Stimulated activated CD8-positive, alpha-beta memory T cell treated with anti-CD3 and anti-CD28 coated beads, Interleukin-7, amount 100 ng/mL, for 48 hours (primary cell): ENCODE data around the gene TSKS.
A peak's percentile ranks its signal among the peaks of the same experiment; 100 is the strongest.

Experiments used
- DNase-seq, 2 donors: peaks; one replicate each; pipeline ENCODE4 v3.0.0-alpha.2; 2020; ENCODE audit warnings: low read depth in 1 of 2; ENCODE audit errors: extremely low read depth in 1 of 2

Gene TSKS

GRCh38 chr19:49718991-49719390, 44.1 kb downstream of the TSKS start:
- DNase-seq, result no peak

DNA sequence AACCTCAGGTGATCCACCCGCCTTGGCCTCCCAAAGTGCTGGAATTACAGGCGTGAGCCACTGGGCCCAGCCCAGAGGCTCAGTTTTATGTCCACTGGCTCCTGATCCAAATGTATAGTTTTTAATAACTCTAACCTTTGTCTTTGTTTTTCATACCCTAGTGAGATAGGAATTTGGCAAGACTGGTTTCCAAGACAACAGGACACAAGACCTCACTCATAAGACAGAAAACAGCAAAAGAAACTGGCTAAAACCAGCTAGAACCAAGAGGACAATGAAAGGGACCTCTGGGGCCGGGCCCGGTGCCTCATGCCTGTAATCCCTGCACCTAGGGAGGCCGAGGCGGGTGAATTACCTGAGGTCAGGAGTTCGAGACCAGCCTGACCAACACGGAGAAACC, 44.6 kb downstream of the TSKS start:
- no peak for DNase-seq

DNA sequence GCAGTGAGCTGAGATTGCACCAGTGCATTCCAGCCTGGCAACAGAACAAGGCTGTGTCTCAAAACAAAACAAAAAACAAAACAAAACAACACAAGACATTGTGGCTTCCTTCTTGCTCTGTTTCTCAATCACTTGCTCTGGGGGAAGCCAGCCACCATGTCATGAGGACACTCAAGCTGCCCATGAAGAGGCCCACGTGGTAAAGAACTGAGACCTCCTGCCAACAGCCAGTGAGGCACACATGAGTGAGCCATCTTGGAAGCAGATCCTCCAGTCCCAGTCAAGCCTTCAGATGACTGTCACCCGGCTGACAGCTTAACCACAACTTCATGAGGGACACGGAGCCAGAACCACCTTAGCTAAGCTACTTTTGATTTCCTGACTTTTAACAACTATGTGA, 47.0 kb downstream of the TSKS start:
- DNase-seq, result no peak

DNA sequence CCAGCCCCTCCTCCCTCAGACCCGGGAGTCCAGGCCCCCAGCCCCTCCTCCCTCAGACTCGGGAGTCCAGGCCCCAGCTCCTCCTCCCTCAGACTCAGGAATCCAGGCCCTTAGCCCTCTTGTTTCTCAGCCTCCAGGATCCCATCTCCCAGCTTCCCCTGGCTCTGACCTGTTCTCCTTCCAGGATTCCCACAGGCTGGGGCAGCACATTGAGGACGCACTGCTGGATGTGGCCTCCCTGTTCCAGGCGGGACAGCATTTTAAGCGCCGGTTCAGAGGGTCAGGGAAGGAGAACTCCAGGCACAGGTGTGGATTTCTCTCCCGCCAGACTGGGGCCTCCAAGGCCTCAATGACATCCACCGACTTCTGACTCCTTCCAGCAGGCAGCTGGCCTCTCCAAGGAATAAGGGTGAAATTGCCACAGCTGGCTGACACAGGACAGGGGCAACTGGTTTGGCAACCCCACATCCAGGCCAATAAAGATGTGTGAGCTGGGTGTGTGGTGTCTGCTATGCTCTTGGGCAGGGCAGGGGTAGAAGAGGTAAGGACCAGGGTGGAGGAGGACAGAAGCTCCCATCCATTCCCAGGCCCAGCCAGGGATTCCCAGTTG, 49.8 kb downstream of the TSKS start:
- no peak for DNase-seq

GRCh38 chr19:49712397-49712859, 50.7 kb downstream of the TSKS start:
- DNase-seq, result no peak

DNA sequence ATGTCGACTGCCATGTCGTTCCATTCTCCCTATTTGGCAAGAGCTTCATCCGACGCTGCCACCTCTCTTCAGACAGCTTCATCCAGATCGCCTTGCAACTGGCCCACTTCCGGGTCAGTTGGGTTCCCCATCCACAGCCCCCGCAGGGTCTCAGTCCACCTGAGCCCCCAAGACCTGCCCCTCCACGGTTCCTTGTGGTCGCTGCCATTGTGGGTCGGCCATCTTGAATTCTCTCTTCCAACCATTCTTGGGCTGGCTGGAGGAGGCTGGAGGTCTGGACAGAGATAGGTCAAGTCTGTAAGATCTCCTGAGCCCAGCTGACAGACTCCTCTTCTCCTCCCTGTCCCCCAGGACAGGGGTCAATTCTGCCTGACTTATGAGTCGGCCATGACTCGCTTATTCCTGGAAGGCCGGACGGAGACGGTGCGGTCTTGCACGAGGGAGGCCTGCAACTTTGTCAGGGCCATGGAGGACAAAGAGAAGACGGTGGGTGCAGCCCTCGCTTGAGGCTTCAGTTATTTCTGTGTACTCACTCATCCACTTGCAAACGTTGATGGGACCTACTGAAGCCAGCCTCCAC, 52.6 kb downstream of the TSKS start:
- no peak for DNase-seq

- no peak for DNase-seq
Measured at GRCh38 chr19:49705919-49706318, 57.2 kb downstream of the TSKS start.

DNA sequence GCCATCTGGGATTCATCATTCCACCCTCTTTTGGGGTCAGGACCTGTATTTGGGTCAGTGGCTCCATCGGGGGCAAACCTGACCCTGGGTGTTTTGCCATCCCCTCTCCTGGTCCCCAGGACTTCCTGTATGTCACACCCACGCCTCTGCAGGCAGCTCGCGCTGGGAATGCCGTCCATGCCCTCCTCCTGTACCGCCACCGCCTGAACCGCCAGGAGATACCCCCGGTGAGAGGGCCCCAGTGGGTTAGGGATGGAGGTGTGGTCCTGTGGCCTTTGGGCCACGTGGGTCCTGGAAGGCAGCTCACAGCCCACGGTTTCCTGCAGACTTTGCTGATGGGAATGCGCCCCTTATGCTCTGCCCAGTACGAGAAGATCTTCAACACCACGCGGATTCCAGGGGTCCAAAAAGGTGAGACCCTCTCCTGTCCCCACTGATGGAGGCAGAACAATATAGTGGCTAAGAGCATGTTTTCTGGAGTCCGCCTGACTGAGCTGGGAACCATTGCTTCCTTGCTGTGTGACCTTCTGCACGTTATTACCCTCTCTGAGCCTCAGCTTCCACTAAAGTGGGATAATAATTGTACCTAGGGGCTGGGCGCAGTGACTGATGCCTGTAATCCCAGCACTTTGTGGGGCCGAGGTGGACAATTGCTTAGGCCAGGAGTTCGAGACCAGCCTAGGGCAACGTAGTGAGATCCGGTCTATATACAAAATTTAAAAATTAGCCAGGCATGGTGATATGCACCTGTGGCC, 58.0 kb downstream of the TSKS start:
- no peak for DNase-seq

- no peak for DNase-seq
Measured at GRCh38 chr19:49701271-49701786, 61.8 kb downstream of the TSKS start.

DNA sequence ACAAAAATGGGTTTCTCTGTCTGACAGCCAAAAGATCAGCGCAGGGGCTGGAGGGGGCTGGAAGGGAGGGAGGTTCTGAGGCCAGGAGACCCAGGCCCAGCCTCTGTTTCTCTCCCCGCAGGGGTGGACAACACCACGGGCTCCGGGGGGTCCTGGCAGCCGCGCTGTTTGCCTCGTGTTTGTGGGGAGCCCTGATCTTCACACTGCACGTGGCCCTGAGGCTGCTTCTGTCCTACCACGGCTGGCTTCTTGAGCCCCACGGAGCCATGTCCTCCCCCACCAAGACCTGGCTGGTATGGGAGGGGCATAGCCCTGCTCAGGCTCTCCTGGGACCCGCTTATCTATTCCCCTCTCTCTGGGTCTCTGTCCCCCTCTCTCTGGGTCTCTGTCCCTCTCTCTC, 62.5 kb downstream of the TSKS start:
- DNase-seq, result no peak

DNA sequence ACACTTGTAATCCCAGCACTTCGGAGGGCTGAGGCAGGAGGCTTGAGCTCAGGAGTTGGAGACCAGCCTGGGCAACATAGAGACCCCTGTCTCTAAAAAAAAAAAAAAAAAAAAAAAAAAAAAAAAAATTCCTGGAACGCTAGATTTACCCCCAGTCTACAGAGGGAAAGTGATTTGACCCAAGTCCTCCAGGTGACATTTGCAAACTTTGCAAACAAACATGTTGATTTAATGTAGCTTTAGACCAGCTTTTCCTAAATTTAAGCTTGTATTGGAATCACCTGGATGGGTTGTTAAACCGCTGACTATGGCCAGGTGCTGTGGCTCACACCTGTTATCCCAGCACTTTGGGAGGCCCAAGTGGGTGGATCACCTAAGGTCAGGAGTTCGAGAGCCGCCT, 63.7 kb downstream of the TSKS start:
- no peak for DNase-seq

DNA sequence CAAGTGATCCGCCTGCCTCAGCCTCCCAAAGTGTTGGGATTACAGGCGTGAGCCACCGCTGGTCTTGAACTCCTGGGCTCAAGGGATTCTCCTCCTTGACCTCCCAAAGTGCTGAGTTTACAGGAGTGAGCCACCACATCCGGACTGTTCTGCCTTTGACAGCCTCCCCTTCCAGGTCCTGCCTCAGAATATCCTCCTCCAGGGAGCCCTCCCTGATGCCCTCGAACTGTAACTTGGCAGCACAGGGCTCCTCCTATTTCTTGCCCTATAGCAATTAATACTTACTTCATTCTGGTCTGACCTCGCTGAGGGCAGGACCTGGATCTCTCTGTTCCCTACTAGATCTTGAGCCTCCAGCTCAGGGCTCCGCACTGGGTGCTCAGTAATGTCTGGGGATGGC, 66.2 kb downstream of the TSKS start:
- no peak for DNase-seq

DNA sequence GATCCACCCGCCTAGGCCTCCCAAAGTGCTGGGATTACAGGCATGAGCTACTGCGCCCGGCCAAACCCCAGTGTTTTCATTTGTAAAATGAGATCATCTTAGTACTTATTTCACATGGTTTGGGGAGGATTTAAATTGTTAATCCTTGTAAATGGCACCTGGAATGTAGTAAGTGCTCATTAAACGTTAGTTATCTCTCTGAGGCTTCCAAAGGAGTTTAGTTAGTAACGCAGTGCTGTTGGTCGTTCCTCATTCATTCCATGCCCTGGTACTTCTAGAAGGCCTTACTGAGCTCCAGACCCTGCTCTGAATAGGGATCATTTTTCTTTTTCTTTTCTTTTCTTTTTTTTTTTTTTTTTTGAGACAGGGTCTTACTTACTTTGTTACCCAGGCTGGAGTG, 67.0 kb downstream of the TSKS start:
- no peak for DNase-seq

- DNase-seq, result no peak
Measured at GRCh38 chr19:49692147-49692506, 71.0 kb downstream of the TSKS start.

- no peak for DNase-seq
Measured at GRCh38 chr19:49691243-49692146, 71.6 kb downstream of the TSKS start.

DNA sequence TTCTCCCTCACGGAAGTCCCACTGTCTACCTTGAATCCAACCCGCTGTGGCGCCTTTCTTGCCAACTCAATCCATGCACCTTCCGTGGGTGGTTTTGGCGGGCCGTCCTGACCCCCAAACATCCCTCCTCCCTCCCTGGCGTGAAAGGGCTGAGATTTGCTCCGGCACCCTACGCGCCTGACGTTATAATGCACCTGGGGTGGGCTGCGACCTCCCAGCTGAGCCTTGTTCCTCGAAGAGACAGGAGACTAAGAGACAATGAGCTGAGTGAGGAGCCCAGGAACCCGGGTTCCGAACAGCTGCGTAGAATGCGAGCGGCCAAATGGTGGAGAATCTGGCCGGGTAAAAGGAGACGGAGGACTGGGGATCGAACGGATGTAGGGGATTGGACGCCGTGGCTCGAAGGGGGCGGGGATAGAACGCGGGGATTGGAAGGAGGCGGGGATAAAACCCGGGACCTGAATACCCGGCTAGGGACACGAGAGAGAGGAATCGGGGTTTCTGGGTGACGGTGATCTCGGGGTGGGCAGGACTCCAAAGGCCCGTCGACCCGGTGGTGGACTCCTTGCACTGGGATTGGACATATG, 72.4 kb downstream of the TSKS start, which contains the start of gene CPT1C:
Gene CPT1C (plus strand): TSS at position 461 of the 587 bp plus-strand sequence. CDS start 1,137 bp downstream, outside the sequence.
- peak in 1 of 2 donors; percentile 41 for DNase-seq

DNA sequence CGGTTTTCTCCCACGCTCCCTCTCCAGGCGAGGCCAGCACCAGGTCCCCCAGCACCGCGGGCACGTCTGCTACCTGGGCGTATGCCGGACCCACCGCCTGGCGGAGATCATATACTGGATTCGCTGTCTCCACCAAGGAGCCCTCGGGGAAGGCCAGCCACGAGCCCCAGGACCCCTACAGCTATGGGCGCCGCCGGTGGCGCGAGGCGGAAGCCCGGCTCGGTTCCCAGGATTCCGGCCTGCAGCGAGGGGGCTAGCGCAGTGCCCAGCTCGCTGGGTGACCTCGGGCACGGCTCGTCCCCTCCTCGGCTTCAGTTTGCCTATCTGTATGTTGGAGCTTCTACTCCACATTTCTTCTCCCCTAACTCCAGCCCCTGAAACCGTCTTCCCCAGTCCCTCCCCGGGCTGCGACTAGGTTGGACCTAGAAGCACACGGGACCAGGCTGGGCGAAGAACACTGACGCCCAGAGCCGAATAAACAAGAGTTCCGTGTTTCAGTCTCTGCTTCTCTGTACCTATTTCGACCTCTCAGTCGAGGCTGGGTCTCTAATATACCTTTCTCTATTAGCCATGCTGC, 72.9 kb downstream of the TSKS start:
- DNase-seq, result no peak
